HUES64 (cell line): ENCODE results near the gene ATP5F1B.

Experiments used
- H3K27ac ChIP-seq: 2 replicates; pipeline ENCODE4 v1.7.0; 2013; ENCODE audit warnings: low read depth, low read length, inconsistent platforms
- H3K27me3 ChIP-seq: 2 replicates; pipeline ENCODE4 v1.6.1; 2013; ENCODE audit warnings: mild to moderate bottlenecking, low read length; ENCODE audit not compliant: insufficient read depth
- H3K36me3 ChIP-seq: 2 replicates; pipeline ENCODE4 v1.6.1; 2013; ENCODE audit warnings: mild to moderate bottlenecking, low read length; ENCODE audit not compliant: insufficient read depth
- H3K4me1 ChIP-seq: 2 replicates; pipeline ENCODE4 v1.6.1; 2013; ENCODE audit warnings: mild to moderate bottlenecking, low read length, moderate library complexity; ENCODE audit not compliant: insufficient read depth
- H3K4me3 ChIP-seq: 2 replicates; pipeline ENCODE4 v1.5.1; 2013; ENCODE audit warnings: mild to moderate bottlenecking, low read length, moderate library complexity
- H3K9ac ChIP-seq: 2 replicates; pipeline ENCODE4 v1.6.1; 2013; ENCODE audit warnings: mild to moderate bottlenecking, low read depth, low read length
- H3K9me3 ChIP-seq: 2 replicates; pipeline ENCODE4 v1.6.1; 2013; ENCODE audit warnings: low read depth, low read length; ENCODE audit not compliant: insufficient read depth
- WGBS: fragments of 150-250, 120-280 bp; methylation state at CpG from one replicate; pipeline ENCODE4 v1.1.7; 2013; ENCODE audit warnings: missing lambda C conversion rate; 5-methylcytosine and 5-hydroxymethylcytosine counted together

ATP5F1B gene

GRCh38 chr12:56602239-56602638 lies 43.5 kb downstream of the ATP5F1B start:
- WGBS = 88% methylated on average over 3 of the region's 3 CpGs
- Histone ChIP-seq H3K27me3 (no peaks in the 10 kb centered on the region), H3K36me3 (peaks cover 97% of the 10 kb centered on the region), H3K4me1 (peaks cover 2% of the 10 kb centered on the region; the same call in 1 of the 2 replicates), H3K4me3 (no peak overlapping the region), H3K27ac (no peak overlapping the region), H3K9ac (no peak overlapping the region), H3K9me3 (no peaks in the 10 kb centered on the region)

GRCh38 chr12:56601503-56601902 lies 44.3 kb downstream of the ATP5F1B start:
- H3K36me3 ChIP-seq = peaks cover 90% of the 10 kb centered on the region
- peaks cover 7% of the 10 kb centered on the region; the same call in 1 of the 2 replicates for H3K4me1 ChIP-seq
- no peaks in the 10 kb centered on the region for H3K9me3 ChIP-seq
- H3K4me3 ChIP-seq = no peak overlapping the region
- H3K27me3 ChIP-seq = no peaks in the 10 kb centered on the region
- H3K9ac ChIP-seq = no peak overlapping the region
- WGBS = 88% methylated on average over 3 of the region's 3 CpGs
- H3K27ac ChIP-seq = no peak overlapping the region

GRCh38 chr12:56600753-56601152 lies 45.0 kb downstream of the ATP5F1B start:
- Histone ChIP-seq H3K27ac (no peak overlapping the region), H3K9ac (no peak overlapping the region), H3K4me1 (peaks cover 7% of the 10 kb centered on the region; the same call in 1 of the 2 replicates), H3K27me3 (no peaks in the 10 kb centered on the region), H3K4me3 (no peak overlapping the region), H3K36me3 (peaks cover 85% of the 10 kb centered on the region), H3K9me3 (no peaks in the 10 kb centered on the region)
- 96% methylated on average over 6 of the region's 6 CpGs for WGBS

- 95% methylated on average over 9 of the region's 10 CpGs for WGBS
- H3K27ac ChIP-seq = no peak overlapping the region
These were observed 46.0 kb downstream of the ATP5F1B start for GRCh38 chr12:56599797-56600196.

GRCh38 chr12:56599041-56599440 lies 46.7 kb downstream of the ATP5F1B start:
- no peak overlapping the region for H3K4me3 ChIP-seq
- no peaks in the 10 kb centered on the region for H3K27me3 ChIP-seq
- H3K4me1 ChIP-seq = peaks cover 12% of the 10 kb centered on the region; the same call in 1 of the 2 replicates
- H3K36me3 ChIP-seq = peaks cover 74% of the 10 kb centered on the region
- H3K9ac ChIP-seq = no peak overlapping the region
- 95% methylated on average over 15 of the region's 15 CpGs for whole genome bisulfite sequencing
- no peak overlapping the region for H3K27ac ChIP-seq
- no peaks in the 10 kb centered on the region for H3K9me3 ChIP-seq

More at GRCh38 chr12:56599797-56600196, 46.0 kb downstream of the ATP5F1B start:
- no peaks in the 10 kb centered on the region for H3K9me3 ChIP-seq
- H3K9ac ChIP-seq = no peak overlapping the region
- H3K36me3 ChIP-seq = peaks cover 81% of the 10 kb centered on the region
- no peaks in the 10 kb centered on the region for H3K27me3 ChIP-seq
- no peak overlapping the region for H3K4me3 ChIP-seq
- peaks cover 7% of the 10 kb centered on the region; the same call in 1 of the 2 replicates for H3K4me1 ChIP-seq

- Histone ChIP-seq H3K27ac (no peak overlapping the region), H3K4me1 (peaks cover 16% of the 10 kb centered on the region), H3K4me3 (no peak overlapping the region), H3K36me3 (peaks cover 53% of the 10 kb centered on the region), H3K9ac (no peak overlapping the region), H3K27me3 (no peaks in the 10 kb centered on the region), H3K9me3 (no peaks in the 10 kb centered on the region)
- 94% methylated on average over 3 of the region's 3 CpGs for WGBS
These were observed 49.0 kb downstream of the ATP5F1B start for GRCh38 chr12:56596815-56597214.

GRCh38 chr12:56593909-56594621 lies 51.7 kb downstream of the ATP5F1B start:
- Histone ChIP-seq H3K27me3 (no peaks in the 10 kb centered on the region), H3K36me3 (peaks cover 31% of the 10 kb centered on the region), H3K9ac (no peak overlapping the region), H3K27ac (peak overlapping the region; percentile 38), H3K4me3 (no peak overlapping the region), H3K4me1 (peaks cover 16% of the 10 kb centered on the region), H3K9me3 (no peaks in the 10 kb centered on the region)
- WGBS = 48% methylated on average over 8 of the region's 8 CpGs

- H3K9ac ChIP-seq = no peak overlapping the region
- no peak overlapping the region for H3K4me3 ChIP-seq
- no peak overlapping the region for H3K27ac ChIP-seq
- H3K27me3 ChIP-seq = no peaks in the 10 kb centered on the region
- H3K36me3 ChIP-seq = peaks cover 32% of the 10 kb centered on the region
- no peaks in the 10 kb centered on the region for H3K9me3 ChIP-seq
- peaks cover 26% of the 10 kb centered on the region for H3K4me1 ChIP-seq
These were observed 53.8 kb downstream of the ATP5F1B start for GRCh38 chr12:56591961-56592360.

- Histone ChIP-seq H3K27me3 (no peaks in the 10 kb centered on the region), H3K27ac (no peak overlapping the region), H3K9ac (no peak overlapping the region), H3K36me3 (peaks cover 32% of the 10 kb centered on the region), H3K9me3 (no peaks in the 10 kb centered on the region), H3K4me1 (peaks cover 24% of the 10 kb centered on the region), H3K4me3 (no peak overlapping the region)
- 79% methylated on average over 4 of the region's 5 CpGs for WGBS
These were observed 54.7 kb downstream of the ATP5F1B start for GRCh38 chr12:56591126-56591525.

- Histone ChIP-seq H3K4me3 (no peak overlapping the region), H3K9ac (no peak overlapping the region), H3K9me3 (no peaks in the 10 kb centered on the region), H3K27me3 (no peaks in the 10 kb centered on the region), H3K4me1 (peaks cover 24% of the 10 kb centered on the region), H3K27ac (no peak overlapping the region), H3K36me3 (peaks cover 28% of the 10 kb centered on the region)
- WGBS = 51% methylated on average over 2 of the region's 3 CpGs
These were observed 55.5 kb downstream of the ATP5F1B start for GRCh38 chr12:56590237-56590830.

GRCh38 chr12:56589783-56590182 lies 56.0 kb downstream of the ATP5F1B start:
- H3K27ac ChIP-seq = no peak overlapping the region
- WGBS = 89% methylated on average over 1 of the region's 1 CpG

More at GRCh38 chr12:56589783-56590182, 56.0 kb downstream of the ATP5F1B start:
- Histone ChIP-seq H3K9ac (no peak overlapping the region), H3K36me3 (peaks cover 28% of the 10 kb centered on the region), H3K9me3 (no peaks in the 10 kb centered on the region), H3K4me1 (peaks cover 24% of the 10 kb centered on the region), H3K4me3 (no peak overlapping the region), H3K27me3 (no peaks in the 10 kb centered on the region)
